ENCODE measurements around the gene TEX29.

Gene TEX29

GRCh38 chr13:111319998-111320911 lies at the start of gene TEX29:
Gene TEX29 (plus strand): TSS chr13:111320642. CDS start chr13:111320891, 249 bp downstream.
- H3K27ac ChIP-seq (ENCODE audit: low read depth, low read length): no peak within 1 kb of the TSS
- H3K79me2 ChIP-seq (ENCODE audit: control insufficient read depth, insufficient read depth, low read length, unreplicated experiment): no peaks in the 10 kb centered on the region
- no peaks in the 10 kb centered on the region for H3K27me3 ChIP-seq (ENCODE audit: insufficient read depth, low read length)
- H3K36me3 ChIP-seq (ENCODE audit: insufficient read depth, low read length): no peaks in the 10 kb centered on the region
- no peak within 1 kb of the TSS for H3K4me3 ChIP-seq (ENCODE audit: low read depth, low read length)
- no peaks in the 10 kb centered on the region for H3K4me1 ChIP-seq (ENCODE audit: control insufficient read depth, insufficient read depth, low read length, unreplicated experiment)
- no peak within 1 kb of the TSS for H2AFZ ChIP-seq (ENCODE audit: low read length, unreplicated experiment)

DNA sequence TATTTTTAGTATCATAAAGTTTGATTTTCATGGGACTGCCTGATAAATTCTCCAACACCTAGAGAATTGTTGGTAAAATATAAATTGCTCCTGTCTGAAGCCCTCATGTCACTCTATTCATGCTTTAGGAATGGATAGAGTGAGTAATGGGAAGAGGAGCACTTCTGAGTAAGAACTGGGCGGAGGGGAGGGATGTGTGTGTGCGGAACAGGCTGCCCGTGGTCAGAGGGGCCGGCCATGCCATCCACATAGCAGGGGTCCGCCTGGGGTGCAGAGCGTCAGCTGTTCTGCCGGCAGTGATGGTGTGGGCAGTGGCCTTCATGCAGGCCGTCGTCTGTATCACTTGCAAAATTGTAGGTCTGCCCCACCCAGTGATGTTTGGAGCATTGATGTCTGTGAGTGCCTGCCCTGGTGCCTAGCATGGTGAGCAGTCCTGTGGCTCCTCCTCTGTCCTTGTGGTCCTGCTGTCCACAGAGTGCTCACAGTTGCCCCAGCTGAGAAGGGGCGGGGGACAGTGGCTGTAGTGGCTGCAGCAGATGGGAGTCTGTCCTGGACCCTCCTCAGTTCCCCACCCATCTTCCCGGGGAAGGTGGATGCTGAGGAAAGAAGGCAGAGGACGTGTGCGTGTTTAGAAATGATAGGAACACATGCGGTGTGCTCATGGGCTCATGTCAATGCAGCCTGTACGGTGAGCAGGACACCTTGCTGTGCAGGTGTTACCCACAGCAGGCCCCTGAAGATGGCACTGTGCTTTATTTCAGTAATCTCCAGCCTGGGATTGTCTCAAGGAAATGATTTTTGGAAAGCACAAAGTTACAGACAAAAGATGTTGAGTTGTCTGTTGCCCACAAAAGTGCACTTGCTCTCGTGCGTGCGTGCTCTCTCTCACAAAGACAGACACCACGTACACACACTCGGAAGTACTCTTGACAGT lies 49.4 kb upstream of the TEX29 start:
- no peak overlapping the region for H2AFZ ChIP-seq (ENCODE audit: low read length, unreplicated experiment)
- H3K27ac ChIP-seq (ENCODE audit: low read depth, low read length): peak overlapping the region; percentile 71
- H3K4me1 ChIP-seq (ENCODE audit: control insufficient read depth, insufficient read depth, low read length, unreplicated experiment): peaks cover 14% of the 10 kb centered on the region
- peaks cover 12% of the 10 kb centered on the region for H3K36me3 ChIP-seq (ENCODE audit: insufficient read depth, low read length)
- peak overlapping the region; percentile 63; the same call in 1 of the 2 replicates for H3K4me3 ChIP-seq (ENCODE audit: low read depth, low read length)
- no peaks in the 10 kb centered on the region for H3K27me3 ChIP-seq (ENCODE audit: insufficient read depth, low read length)
- no peaks in the 10 kb centered on the region for H3K79me2 ChIP-seq (ENCODE audit: control insufficient read depth, insufficient read depth, low read length, unreplicated experiment)

GRCh38 chr13:111272117-111272516 lies 48.3 kb upstream of the TEX29 start:
- Histone ChIP-seq H3K27ac (ENCODE audit: low read depth, low read length) (no peak overlapping the region), H3K79me2 (ENCODE audit: control insufficient read depth, insufficient read depth, low read length, unreplicated experiment) (no peaks in the 10 kb centered on the region), H3K27me3 (ENCODE audit: insufficient read depth, low read length) (no peaks in the 10 kb centered on the region), H2AFZ (ENCODE audit: low read length, unreplicated experiment) (no peak overlapping the region), H3K4me3 (ENCODE audit: low read depth, low read length) (no peak overlapping the region), H3K36me3 (ENCODE audit: insufficient read depth, low read length) (peaks cover 17% of the 10 kb centered on the region), H3K4me1 (ENCODE audit: control insufficient read depth, insufficient read depth, low read length, unreplicated experiment) (peaks cover 14% of the 10 kb centered on the region)

DNA sequence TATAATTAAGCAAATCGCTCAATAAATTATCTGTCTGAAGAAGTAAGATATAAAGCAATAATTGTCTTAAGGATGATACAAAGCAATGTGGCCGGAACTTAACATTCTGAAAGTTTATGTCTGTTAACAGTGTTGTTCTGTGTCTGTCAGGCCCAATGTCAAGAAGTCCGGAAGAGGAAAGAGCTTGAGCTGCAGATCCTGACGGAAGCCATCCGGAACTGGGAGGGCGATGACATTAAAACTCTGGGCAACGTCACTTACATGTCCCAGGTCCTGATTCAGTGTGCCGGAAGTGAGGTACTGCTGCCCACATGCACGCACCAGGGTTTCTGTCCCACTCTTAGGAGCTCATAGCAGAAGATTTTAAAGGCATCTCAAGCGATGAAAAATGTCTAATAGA lies 45.1 kb upstream of the TEX29 start:
- H2AFZ ChIP-seq (ENCODE audit: low read length, unreplicated experiment): no peak overlapping the region
- peaks cover 17% of the 10 kb centered on the region for H3K36me3 ChIP-seq (ENCODE audit: insufficient read depth, low read length)

DNA sequence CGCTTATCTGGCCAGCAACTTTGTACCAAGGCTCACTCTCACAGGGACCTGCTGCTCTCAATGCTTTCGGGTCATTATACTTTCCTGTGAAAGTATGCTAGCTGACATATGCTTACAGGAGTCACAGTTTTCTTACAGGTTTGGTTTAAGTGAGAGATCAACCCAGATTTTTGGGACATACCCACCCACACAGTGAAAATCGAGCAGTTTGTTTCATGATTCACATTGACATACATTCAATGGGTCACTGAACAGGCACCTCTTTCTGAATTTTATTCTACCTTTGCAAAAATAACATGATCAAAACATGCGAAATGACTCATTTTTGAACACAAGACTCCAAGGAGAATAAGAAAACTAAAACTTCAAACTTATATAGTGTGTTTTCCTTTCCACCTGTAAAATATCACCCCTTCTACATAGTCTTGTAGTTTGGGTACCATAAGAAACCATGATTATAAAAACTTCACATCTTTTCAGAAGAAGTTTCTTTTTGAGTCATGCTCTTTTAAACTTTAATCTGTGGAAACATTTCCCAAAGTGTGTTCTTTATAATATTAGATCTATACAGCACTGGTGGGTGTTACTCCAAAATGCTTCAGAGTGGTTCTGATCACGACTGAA lies 44.3 kb upstream of the TEX29 start:
- no peaks in the 10 kb centered on the region for H3K27me3 ChIP-seq (ENCODE audit: insufficient read depth, low read length)
- peaks cover 12% of the 10 kb centered on the region for H3K4me1 ChIP-seq (ENCODE audit: control insufficient read depth, insufficient read depth, low read length, unreplicated experiment)
- H3K27ac ChIP-seq (ENCODE audit: low read depth, low read length): no peak overlapping the region
- no peak overlapping the region for H3K4me3 ChIP-seq (ENCODE audit: low read depth, low read length)
- no peaks in the 10 kb centered on the region for H3K79me2 ChIP-seq (ENCODE audit: control insufficient read depth, insufficient read depth, low read length, unreplicated experiment)
- H2AFZ ChIP-seq (ENCODE audit: low read length, unreplicated experiment): no peak overlapping the region
- peaks cover 17% of the 10 kb centered on the region for H3K36me3 ChIP-seq (ENCODE audit: insufficient read depth, low read length)

More for the DNA sequence above, 45.1 kb upstream of the TEX29 start:
- no peak overlapping the region for H3K27ac ChIP-seq (ENCODE audit: low read depth, low read length)
- no peaks in the 10 kb centered on the region for H3K27me3 ChIP-seq (ENCODE audit: insufficient read depth, low read length)
- H3K4me3 ChIP-seq (ENCODE audit: low read depth, low read length): no peak overlapping the region
- H3K4me1 ChIP-seq (ENCODE audit: control insufficient read depth, insufficient read depth, low read length, unreplicated experiment): peaks cover 11% of the 10 kb centered on the region
- H3K79me2 ChIP-seq (ENCODE audit: control insufficient read depth, insufficient read depth, low read length, unreplicated experiment): no peaks in the 10 kb centered on the region

DNA sequence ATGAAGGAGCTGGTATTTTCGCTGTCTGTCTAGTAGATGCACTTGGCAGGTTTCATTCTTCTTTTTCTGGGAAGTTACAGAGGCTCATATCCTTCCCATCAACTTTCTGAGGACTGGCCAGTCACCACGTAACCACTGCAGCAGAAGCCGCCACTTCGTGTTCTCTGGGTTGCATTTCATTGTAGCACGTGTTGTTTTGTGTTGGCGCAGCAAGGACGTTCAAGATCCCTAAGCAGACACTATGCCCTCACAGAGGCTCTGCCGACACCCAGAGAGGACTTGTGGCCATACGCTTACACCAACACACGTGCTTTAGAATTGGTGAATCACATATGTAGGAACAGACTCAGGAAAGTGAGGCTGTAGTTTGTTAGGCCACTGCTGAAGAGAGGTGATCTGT lies 42.2 kb upstream of the TEX29 start:
- no peak overlapping the region for H3K27ac ChIP-seq (ENCODE audit: low read depth, low read length)
- H3K36me3 ChIP-seq (ENCODE audit: insufficient read depth, low read length): peaks cover 17% of the 10 kb centered on the region
- no peak overlapping the region for H2AFZ ChIP-seq (ENCODE audit: low read length, unreplicated experiment)
- H3K79me2 ChIP-seq (ENCODE audit: control insufficient read depth, insufficient read depth, low read length, unreplicated experiment): no peaks in the 10 kb centered on the region
- peaks cover 24% of the 10 kb centered on the region for H3K4me1 ChIP-seq (ENCODE audit: control insufficient read depth, insufficient read depth, low read length, unreplicated experiment)
- H3K4me3 ChIP-seq (ENCODE audit: low read depth, low read length): no peak overlapping the region
- H3K27me3 ChIP-seq (ENCODE audit: insufficient read depth, low read length): no peaks in the 10 kb centered on the region

DNA sequence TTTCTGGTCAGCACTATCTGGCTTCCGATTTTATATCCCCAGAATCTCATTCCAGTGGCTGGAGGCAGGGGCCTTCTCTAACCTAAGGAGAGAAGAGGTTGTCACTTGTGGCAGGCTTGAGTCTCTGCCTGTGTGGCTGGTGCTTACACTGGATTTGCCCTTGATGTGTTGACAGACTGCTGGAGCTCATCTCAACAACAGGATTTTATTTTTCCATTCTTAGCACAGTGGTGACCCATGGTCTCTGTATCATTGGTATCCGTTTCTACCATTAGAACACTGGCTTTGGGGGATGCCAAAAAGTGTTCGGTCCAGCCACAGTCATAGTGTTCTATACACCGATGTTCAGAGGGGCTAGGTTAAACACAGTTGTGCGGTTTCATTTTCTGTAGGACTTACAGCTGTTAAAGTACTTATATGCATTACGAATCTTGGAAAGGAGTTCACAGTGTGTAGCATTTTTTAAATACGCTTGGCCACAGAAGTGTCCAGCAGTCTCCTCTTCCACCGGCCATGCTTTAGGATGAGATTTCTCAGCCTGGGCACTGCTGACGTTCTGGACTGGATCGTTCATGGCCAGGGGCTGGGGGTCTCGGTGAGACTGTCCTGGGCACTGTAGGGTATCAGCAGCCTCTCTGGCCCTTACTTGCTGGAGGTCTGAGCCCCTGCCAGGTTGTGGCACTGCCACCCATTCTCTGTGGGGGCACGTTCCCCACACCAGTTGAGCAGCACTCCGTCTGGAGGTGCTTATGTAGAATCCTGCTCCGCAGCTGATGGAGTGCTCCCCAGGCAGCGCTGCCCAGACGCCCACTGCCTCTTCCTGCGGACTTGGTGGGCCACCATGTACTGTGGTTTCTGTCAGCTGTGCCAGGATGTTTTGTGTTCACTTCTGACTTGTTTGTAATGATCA lies 41.4 kb upstream of the TEX29 start:
- Histone ChIP-seq H3K4me3 (ENCODE audit: low read depth, low read length) (no peak overlapping the region), H2AFZ (ENCODE audit: low read length, unreplicated experiment) (no peak overlapping the region), H3K4me1 (ENCODE audit: control insufficient read depth, insufficient read depth, low read length, unreplicated experiment) (peaks cover 24% of the 10 kb centered on the region), H3K27me3 (ENCODE audit: insufficient read depth, low read length) (no peaks in the 10 kb centered on the region), H3K79me2 (ENCODE audit: control insufficient read depth, insufficient read depth, low read length, unreplicated experiment) (no peaks in the 10 kb centered on the region), H3K36me3 (ENCODE audit: insufficient read depth, low read length) (peaks cover 17% of the 10 kb centered on the region), H3K27ac (ENCODE audit: low read depth, low read length) (no peak overlapping the region)

- Histone ChIP-seq H3K27ac (ENCODE audit: low read depth, low read length) (peak overlapping the region; percentile 91), H3K4me3 (ENCODE audit: low read depth, low read length) (no peak overlapping the region), H3K27me3 (ENCODE audit: insufficient read depth, low read length) (no peaks in the 10 kb centered on the region), H3K4me1 (ENCODE audit: control insufficient read depth, insufficient read depth, low read length, unreplicated experiment) (peaks cover 24% of the 10 kb centered on the region), H2AFZ (ENCODE audit: low read length, unreplicated experiment) (no peak overlapping the region), H3K79me2 (ENCODE audit: control insufficient read depth, insufficient read depth, low read length, unreplicated experiment) (no peaks in the 10 kb centered on the region), H3K36me3 (ENCODE audit: insufficient read depth, low read length) (peaks cover 20% of the 10 kb centered on the region)
These were observed 40.2 kb upstream of the TEX29 start for GRCh38 chr13:111280226-111280625.

GRCh38 chr13:111280681-111281585 lies 39.5 kb upstream of the TEX29 start:
- Histone ChIP-seq H3K27ac (ENCODE audit: low read depth, low read length) (peak overlapping the region; percentile 91), H3K27me3 (ENCODE audit: insufficient read depth, low read length) (no peaks in the 10 kb centered on the region), H3K79me2 (ENCODE audit: control insufficient read depth, insufficient read depth, low read length, unreplicated experiment) (no peaks in the 10 kb centered on the region), H3K4me1 (ENCODE audit: control insufficient read depth, insufficient read depth, low read length, unreplicated experiment) (peaks cover 24% of the 10 kb centered on the region), H3K4me3 (ENCODE audit: low read depth, low read length) (peak overlapping the region; percentile 25; the same call in 1 of the 2 replicates), H2AFZ (ENCODE audit: low read length, unreplicated experiment) (no peak overlapping the region), H3K36me3 (ENCODE audit: insufficient read depth, low read length) (peaks cover 14% of the 10 kb centered on the region)
